CD4-positive, alpha-beta T cell (primary cell): ENCODE data around the gene TXNRD3. TPM values are rescaled to one million over a fixed set of nuclear protein-coding genes. Genes with fewer than 3 reads are reported as not detected.
A peak's percentile ranks its signal among the peaks of the same experiment; 100 is the strongest.

Source experiments
- ATAC-seq: fragments of 200-7000 bp; cut with Tn5 transposase; one replicate; pipeline ENCODE4 v1.10.0; 2022; ENCODE audit warnings: mild to moderate bottlenecking; ENCODE audit not compliant: poor library complexity
- CTCF ChIA-PET: fragments of 350-600 bp; sonication (Branson Sonifier 250); formaldehyde crosslinking; loops from one replicate; lab custom pipeline; 2021; ENCODE audit warnings: antibody characterized with exemption, inconsistent platforms; lab: Charles Lee
- POLR2A ChIA-PET: fragments of 350-600 bp; sonication (Branson Sonifier 250); formaldehyde crosslinking; loops from one replicate; lab custom pipeline; 2021; ENCODE audit warnings: antibody characterized with exemption, inconsistent platforms; lab: Charles Lee
- DNase-seq, 14 experiments: peaks; one replicate each; pipeline ENCODE4 v3.0.0-alpha.2; 2013 to 2020; ENCODE audit warnings: mixed read lengths in 2 of 14
- H3K27ac ChIP-seq, 2 donors: one replicate each; pipeline versions ENCODE4 v1.5.1 to v1.7.0; 2013; ENCODE audit warnings: low read length in 2 of 2, low read depth in 1 of 2, mild to moderate bottlenecking in 1 of 2
- H3K27me3 ChIP-seq, 2 experiments: 1 replicate in 1 of 2; 2 replicates in 1 of 2; pipeline versions ENCODE4 v1.6.1 to v1.7.0; 2013; ENCODE audit warnings: low read length in 2 of 2, control low read depth in 1 of 2, mild to moderate bottlenecking in 1 of 2, moderate library complexity in 1 of 2; ENCODE audit not compliant: insufficient read depth in 2 of 2, control insufficient read depth in 1 of 2
- H3K36me3 ChIP-seq: one replicate; pipeline ENCODE4 v1.6.1; 2013; ENCODE audit warnings: low read length, control low read depth; ENCODE audit not compliant: insufficient read depth
- H3K4me1 ChIP-seq: one replicate; pipeline ENCODE4 v1.6.1; 2013; ENCODE audit warnings: low read length, control low read depth; ENCODE audit not compliant: insufficient read depth
- H3K4me3 ChIP-seq: one replicate; pipeline ENCODE4 v1.5.1; 2013; ENCODE audit warnings: mild to moderate bottlenecking, low read length, moderate library complexity
- H3K9me3 ChIP-seq, 2 experiments: 1 replicate in 1 of 2; 2 replicates in 1 of 2; pipeline versions ENCODE4 v1.6.1 to v1.7.0; 2013; ENCODE audit warnings: low read length in 2 of 2, mild to moderate bottlenecking in 2 of 2, control low read depth in 1 of 2, moderate library complexity in 1 of 2; ENCODE audit not compliant: control insufficient read depth in 1 of 2, insufficient read depth in 1 of 2
- H3K27ac Mint-ChIP-seq: one replicate; pipeline ENCODE4 v1.8.0; 2020; ENCODE audit warnings: mixed read lengths
- H3K27me3 Mint-ChIP-seq: one replicate; pipeline ENCODE4 v1.8.0; 2021; ENCODE audit warnings: mixed read lengths
- H3K36me3 Mint-ChIP-seq: one replicate; pipeline ENCODE4 v1.8.0; 2021; ENCODE audit warnings: low read depth, mixed read lengths
- H3K4me1 Mint-ChIP-seq: one replicate; pipeline ENCODE4 v1.8.0; 2021; ENCODE audit warnings: low read depth, mixed read lengths
- H3K4me3 Mint-ChIP-seq: one replicate; pipeline ENCODE4 v1.8.0; 2020; ENCODE audit warnings: mild to moderate bottlenecking, mixed read lengths
- H3K9me3 Mint-ChIP-seq: one replicate; pipeline ENCODE4 v1.8.0; 2020; ENCODE audit warnings: mixed read lengths
- CTCF ChIP-seq: fragments of 200-600 bp; IDR thresholded peaks from one replicate; pipeline ENCODE4 v1.8.0; 2022; ENCODE audit warnings: antibody characterized with exemption, mild to moderate bottlenecking
- intact Hi-C, 2 experiments: fragments of 100-400 bp; cut with DNase I in 1 of 2; cut with micrococcal nuclease in 1 of 2; formaldehyde crosslinking; loops; one replicate each; pipeline versions ENCODE4 v1.15.1 to v1.9.0; 2023 to 2025; cut with DNase I, micrococcal nuclease
- total RNA-seq, 174 experiments: library from RNA in 2 of 174; stranded (reverse) in 2 of 174; gene quantifications; one replicate each; pipeline ENCODE4 v1.2.3 and lab custom pipeline; 2021 to 2026

Gene TXNRD3
- total RNA-seq, 2 experiments from 2014 or later: 1.0 to 1.5 TPM

GRCh38 chr3:126672741-126673140, 17.8 kb upstream of the TXNRD3 start:
- Mint-ChIP-seq H3K4me3 (no peak overlapping the region), H3K9me3 (no peaks in the 10 kb centered on the region), H3K36me3 (no peaks in the 10 kb centered on the region), H3K27me3 (peaks cover 14% of the 10 kb centered on the region), H3K4me1 (no peaks in the 10 kb centered on the region), H3K27ac (no peak overlapping the region)
- TF ChIP-seq CTCF: no peak
- H3K27me3 ChIP-seq: no peaks in the 10 kb centered on the region
- no peak overlapping the region for H3K27ac ChIP-seq
- no peak overlapping the region for H3K4me3 ChIP-seq
- DNase-seq (no peak), ATAC-seq (no peak)
- CTCF ChIA-PET: no interaction called here
- POLR2A ChIA-PET: interaction anchor here (1.1 kb wide), 1 partner anchor 18 kb away, joined by 3 read pairs; the partner anchor contains the start of gene TXNRD3
- H3K9me3 ChIP-seq: peaks cover 13 to 18% of the 10 kb centered on the region in 2 experiments
- no peaks in the 10 kb centered on the region for H3K4me1 ChIP-seq
- intact Hi-C loops: no loop called here
- no peaks in the 10 kb centered on the region for H3K36me3 ChIP-seq

- DNase-seq (no peak), ATAC-seq (no peak)
- Histone ChIP-seq H3K4me3 (no peak overlapping the region), H3K36me3 (no peaks in the 10 kb centered on the region), H3K27ac (no peak overlapping the region), H3K27me3 (no peaks in the 10 kb centered on the region), H3K9me3 (peaks cover 13 to 18% of the 10 kb centered on the region in 2 experiments), H3K4me1 (no peaks in the 10 kb centered on the region)
- Mint-ChIP-seq H3K9me3 (no peaks in the 10 kb centered on the region), H3K36me3 (no peaks in the 10 kb centered on the region), H3K27me3 (peaks cover 10% of the 10 kb centered on the region), H3K4me3 (no peak overlapping the region), H3K4me1 (no peaks in the 10 kb centered on the region), H3K27ac (no peak overlapping the region)
- no peak for TF ChIP-seq CTCF
- intact Hi-C loops: no loop called here
- CTCF ChIA-PET: no interaction called here
- POLR2A ChIA-PET: interaction anchor here (1.1 kb wide), 1 partner anchor 18 kb away, joined by 3 read pairs; the partner anchor contains the start of gene TXNRD3
Measured at GRCh38 chr3:126672340-126672739, 17.4 kb upstream of the TXNRD3 start.

DNA sequence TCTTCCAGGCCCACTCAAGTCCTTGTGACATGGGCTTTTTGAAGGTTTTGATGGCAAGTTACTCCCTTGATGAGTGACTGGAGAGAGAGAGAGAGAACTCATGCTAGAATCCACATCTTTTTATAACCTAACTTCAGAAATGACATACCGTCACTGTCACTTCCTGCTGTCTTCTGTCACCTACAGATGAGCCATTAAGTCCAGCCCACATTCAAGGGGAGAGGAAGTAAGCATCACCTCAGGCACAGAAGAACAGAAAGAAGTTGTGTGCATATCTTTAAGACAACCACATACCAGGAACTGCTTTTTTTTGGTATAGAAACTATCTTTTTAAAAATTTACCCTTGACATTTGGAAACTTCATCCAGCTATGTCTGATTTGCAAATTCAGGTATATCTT, 16.6 kb upstream of the TXNRD3 start:
- peak; percentile 68 for ATAC-seq
- Histone ChIP-seq H3K4me3 (no peak overlapping the region), H3K36me3 (no peaks in the 10 kb centered on the region), H3K27me3 (no peaks in the 10 kb centered on the region), H3K27ac (no peak overlapping the region), H3K4me1 (no peaks in the 10 kb centered on the region), H3K9me3 (peaks cover 13 to 18% of the 10 kb centered on the region in 2 experiments)
- Mint-ChIP-seq H3K36me3 (no peaks in the 10 kb centered on the region), H3K4me1 (no peaks in the 10 kb centered on the region), H3K27me3 (peaks cover 2% of the 10 kb centered on the region), H3K4me3 (no peak overlapping the region), H3K27ac (no peak overlapping the region), H3K9me3 (no peaks in the 10 kb centered on the region)
- ChIA-PET POLR2A (no interaction called here), CTCF (interaction anchor here (0.7 kb wide), 1 partner anchor 10 kb away, joined by 3 read pairs; no protein-coding TSS in a partner anchor)
- no peak for TF ChIP-seq CTCF
- intact Hi-C loops: no loop called here
- peak in 1 of 14 experiments; percentile 10 for DNase-seq
